ENCODE results near the gene MCTS1.

GRCh38 chrX:120604361-120604782, 471 bp downstream of the MCTS1 start:
- no peak for TF ChIP-seq CTCF (IDR thresholded peaks at IDR 0.05)
- no peak for TF ChIP-seq EZH2 (IDR thresholded peaks at IDR 0.05)
- no peak for TF ChIP-seq EZH2phosphoT487 (IDR thresholded peaks at IDR 0.05)
